Measurements from ENCODE around the gene NBEAL2.
A peak's percentile ranks its signal among the peaks of the same experiment; 100 is the strongest.

Gene NBEAL2

GRCh38 chr3:46947981-46948791, 31.3 kb upstream of the NBEAL2 start (continued):
- TF ChIP-seq ZNF416 (tag by site-specific recombination; IDR thresholded peaks at IDR 0.05) (no peak), SETDB1 (IDR thresholded peaks at IDR 0.05; ENCODE audit: insufficient read length, low read length) (no peak), KLF16 (tag by site-specific recombination; IDR thresholded peaks at IDR 0.05) (no peak), ZNF341 (tag by site-specific recombination; IDR thresholded peaks at IDR 0.05; ENCODE audit: low read depth) (peak; percentile 90), ZNF664 (tag by site-specific recombination; IDR thresholded peaks at IDR 0.05) (no peak), ZNF645 (tag by site-specific recombination; IDR thresholded peaks at IDR 0.05) (no peak), ZSCAN30 (tag by site-specific recombination; IDR thresholded peaks at IDR 0.05) (no peak), TRIM28 (IDR thresholded peaks at IDR 0.05; ENCODE audit: borderline replicate concordance, low read length) (peak; percentile 46; the same call in 1 of the 2 replicates), ZNF114 (tag by site-specific recombination; IDR thresholded peaks at IDR 0.05) (no peak), GLIS1 (tag by site-specific recombination; IDR thresholded peaks at IDR 0.05) (peak; percentile 58), ZNF214 (tag by site-specific recombination; IDR thresholded peaks at IDR 0.05; ENCODE audit: borderline replicate concordance) (no peak), ZNF433 (tag by site-specific recombination; IDR thresholded peaks at IDR 0.05; ENCODE audit: low read depth) (no peak), ZNF473 (tag by site-specific recombination; IDR thresholded peaks at IDR 0.05) (no peak), ZNF2 (tag by site-specific recombination; IDR thresholded peaks at IDR 0.05) (no peak), ZNF701 (tag by site-specific recombination; IDR thresholded peaks at IDR 0.05) (no peak), OVOL3 (tag by site-specific recombination; IDR thresholded peaks at IDR 0.05) (no peak), SP7 (tag by site-specific recombination; IDR thresholded peaks at IDR 0.05) (peak; percentile 75), ZNF76 (tag by site-specific recombination; IDR thresholded peaks at IDR 0.05; ENCODE audit: borderline replicate concordance, low read depth) (no peak), ZNF266 (tag by site-specific recombination; IDR thresholded peaks at IDR 0.05; ENCODE audit: low read depth) (no peak), KLF1 (tag by site-specific recombination; IDR thresholded peaks at IDR 0.05) (peak; percentile 44; the same call in 1 of the 2 replicates), ZNF155 (tag by site-specific recombination; IDR thresholded peaks at IDR 0.05) (no peak), ZNF184 (tag by site-specific recombination; IDR thresholded peaks at IDR 0.05) (no peak), SCRT1 (tag by site-specific recombination; IDR thresholded peaks at IDR 0.05; ENCODE audit: borderline replicate concordance) (peak; percentile 17; the same call in 1 of the 2 replicates), ZNF48 (tag by site-specific recombination; IDR thresholded peaks at IDR 0.05) (no peak), ZNF202 (tag by site-specific recombination; IDR thresholded peaks at IDR 0.05; ENCODE audit: borderline replicate concordance) (no peak), ZNF843 (tag by site-specific recombination; IDR thresholded peaks at IDR 0.05) (no peak), HOXD13 (CRISPR knock-in tag; IDR thresholded peaks at IDR 0.05; ENCODE audit: borderline replicate concordance) (no peak)
- TF ChIP-seq, protein P1, sequence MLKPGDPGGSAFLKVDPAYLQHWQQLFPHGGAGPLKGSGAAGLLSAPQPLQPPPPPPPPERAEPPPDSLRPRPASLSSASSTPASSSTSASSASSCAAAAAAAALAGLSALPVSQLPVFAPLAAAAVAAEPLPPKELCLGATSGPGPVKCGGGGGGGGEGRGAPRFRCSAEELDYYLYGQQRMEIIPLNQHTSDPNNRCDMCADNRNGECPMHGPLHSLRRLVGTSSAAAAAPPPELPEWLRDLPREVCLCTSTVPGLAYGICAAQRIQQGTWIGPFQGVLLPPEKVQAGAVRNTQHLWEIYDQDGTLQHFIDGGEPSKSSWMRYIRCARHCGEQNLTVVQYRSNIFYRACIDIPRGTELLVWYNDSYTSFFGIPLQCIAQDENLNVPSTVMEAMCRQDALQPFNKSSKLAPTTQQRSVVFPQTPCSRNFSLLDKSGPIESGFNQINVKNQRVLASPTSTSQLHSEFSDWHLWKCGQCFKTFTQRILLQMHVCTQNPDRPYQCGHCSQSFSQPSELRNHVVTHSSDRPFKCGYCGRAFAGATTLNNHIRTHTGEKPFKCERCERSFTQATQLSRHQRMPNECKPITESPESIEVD (tag by site-specific recombination; IDR thresholded peaks at IDR 0.05) = no peak
- TF ChIP-seq, protein P2, sequence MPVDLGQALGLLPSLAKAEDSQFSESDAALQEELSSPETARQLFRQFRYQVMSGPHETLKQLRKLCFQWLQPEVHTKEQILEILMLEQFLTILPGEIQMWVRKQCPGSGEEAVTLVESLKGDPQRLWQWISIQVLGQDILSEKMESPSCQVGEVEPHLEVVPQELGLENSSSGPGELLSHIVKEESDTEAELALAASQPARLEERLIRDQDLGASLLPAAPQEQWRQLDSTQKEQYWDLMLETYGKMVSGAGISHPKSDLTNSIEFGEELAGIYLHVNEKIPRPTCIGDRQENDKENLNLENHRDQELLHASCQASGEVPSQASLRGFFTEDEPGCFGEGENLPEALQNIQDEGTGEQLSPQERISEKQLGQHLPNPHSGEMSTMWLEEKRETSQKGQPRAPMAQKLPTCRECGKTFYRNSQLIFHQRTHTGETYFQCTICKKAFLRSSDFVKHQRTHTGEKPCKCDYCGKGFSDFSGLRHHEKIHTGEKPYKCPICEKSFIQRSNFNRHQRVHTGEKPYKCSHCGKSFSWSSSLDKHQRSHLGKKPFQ (tag by site-specific recombination; IDR thresholded peaks at IDR 0.05) = no peak
- TF ChIP-seq, protein P3, sequence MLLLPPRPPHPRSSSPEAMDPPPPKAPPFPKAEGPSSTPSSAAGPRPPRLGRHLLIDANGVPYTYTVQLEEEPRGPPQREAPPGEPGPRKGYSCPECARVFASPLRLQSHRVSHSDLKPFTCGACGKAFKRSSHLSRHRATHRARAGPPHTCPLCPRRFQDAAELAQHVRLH (tag by site-specific recombination; IDR thresholded peaks at IDR 0.05) = no peak
- TF ChIP-seq, protein P4, sequence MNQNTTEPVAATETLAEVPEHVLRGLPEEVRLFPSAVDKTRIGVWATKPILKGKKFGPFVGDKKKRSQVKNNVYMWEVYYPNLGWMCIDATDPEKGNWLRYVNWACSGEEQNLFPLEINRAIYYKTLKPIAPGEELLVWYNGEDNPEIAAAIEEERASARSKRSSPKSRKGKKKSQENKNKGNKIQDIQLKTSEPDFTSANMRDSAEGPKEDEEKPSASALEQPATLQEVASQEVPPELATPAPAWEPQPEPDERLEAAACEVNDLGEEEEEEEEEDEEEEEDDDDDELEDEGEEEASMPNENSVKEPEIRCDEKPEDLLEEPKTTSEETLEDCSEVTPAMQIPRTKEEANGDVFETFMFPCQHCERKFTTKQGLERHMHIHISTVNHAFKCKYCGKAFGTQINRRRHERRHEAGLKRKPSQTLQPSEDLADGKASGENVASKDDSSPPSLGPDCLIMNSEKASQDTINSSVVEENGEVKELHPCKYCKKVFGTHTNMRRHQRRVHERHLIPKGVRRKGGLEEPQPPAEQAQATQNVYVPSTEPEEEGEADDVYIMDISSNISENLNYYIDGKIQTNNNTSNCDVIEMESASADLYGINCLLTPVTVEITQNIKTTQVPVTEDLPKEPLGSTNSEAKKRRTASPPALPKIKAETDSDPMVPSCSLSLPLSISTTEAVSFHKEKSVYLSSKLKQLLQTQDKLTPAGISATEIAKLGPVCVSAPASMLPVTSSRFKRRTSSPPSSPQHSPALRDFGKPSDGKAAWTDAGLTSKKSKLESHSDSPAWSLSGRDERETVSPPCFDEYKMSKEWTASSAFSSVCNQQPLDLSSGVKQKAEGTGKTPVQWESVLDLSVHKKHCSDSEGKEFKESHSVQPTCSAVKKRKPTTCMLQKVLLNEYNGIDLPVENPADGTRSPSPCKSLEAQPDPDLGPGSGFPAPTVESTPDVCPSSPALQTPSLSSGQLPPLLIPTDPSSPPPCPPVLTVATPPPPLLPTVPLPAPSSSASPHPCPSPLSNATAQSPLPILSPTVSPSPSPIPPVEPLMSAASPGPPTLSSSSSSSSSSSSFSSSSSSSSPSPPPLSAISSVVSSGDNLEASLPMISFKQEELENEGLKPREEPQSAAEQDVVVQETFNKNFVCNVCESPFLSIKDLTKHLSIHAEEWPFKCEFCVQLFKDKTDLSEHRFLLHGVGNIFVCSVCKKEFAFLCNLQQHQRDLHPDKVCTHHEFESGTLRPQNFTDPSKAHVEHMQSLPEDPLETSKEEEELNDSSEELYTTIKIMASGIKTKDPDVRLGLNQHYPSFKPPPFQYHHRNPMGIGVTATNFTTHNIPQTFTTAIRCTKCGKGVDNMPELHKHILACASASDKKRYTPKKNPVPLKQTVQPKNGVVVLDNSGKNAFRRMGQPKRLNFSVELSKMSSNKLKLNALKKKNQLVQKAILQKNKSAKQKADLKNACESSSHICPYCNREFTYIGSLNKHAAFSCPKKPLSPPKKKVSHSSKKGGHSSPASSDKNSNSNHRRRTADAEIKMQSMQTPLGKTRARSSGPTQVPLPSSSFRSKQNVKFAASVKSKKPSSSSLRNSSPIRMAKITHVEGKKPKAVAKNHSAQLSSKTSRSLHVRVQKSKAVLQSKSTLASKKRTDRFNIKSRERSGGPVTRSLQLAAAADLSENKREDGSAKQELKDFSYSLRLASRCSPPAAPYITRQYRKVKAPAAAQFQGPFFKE (tag by site-specific recombination; IDR thresholded peaks at IDR 0.05; ENCODE audit: borderline replicate concordance) = no peak

All from HEK293 (cell line).